Mammary epithelial cell (primary cell): ENCODE results near the gene TRAPPC8.
"Not testable (repeated sequence)": the region's sequence is repeated elsewhere in the genome, so short reads cannot be mapped to it uniquely, and the experiment has no call there.

Source experiments
- EZH2 ChIP-seq: IDR thresholded peaks from 2 replicates; pipeline ENCODE4 v1.6.1; 2012; ENCODE audit warnings: low read length, inconsistent platforms, borderline replicate concordance
- TF ChIP-seq, protein P1 (sequence below), 2 donors: IDR thresholded peaks in 1 of 2; conservative IDR thresholded peaks in 1 of 2; 2 replicates each; pipeline ENCODE4 v1.5.1; 2011 to 2012; ENCODE audit warnings: inconsistent platforms in 2 of 2, low read length in 2 of 2, mild to moderate bottlenecking in 2 of 2, control low read depth in 1 of 2, low read depth in 1 of 2; ENCODE audit not compliant: insufficient read depth in 1 of 2; ENCODE audit errors: extremely low read depth in 1 of 2

DNA sequence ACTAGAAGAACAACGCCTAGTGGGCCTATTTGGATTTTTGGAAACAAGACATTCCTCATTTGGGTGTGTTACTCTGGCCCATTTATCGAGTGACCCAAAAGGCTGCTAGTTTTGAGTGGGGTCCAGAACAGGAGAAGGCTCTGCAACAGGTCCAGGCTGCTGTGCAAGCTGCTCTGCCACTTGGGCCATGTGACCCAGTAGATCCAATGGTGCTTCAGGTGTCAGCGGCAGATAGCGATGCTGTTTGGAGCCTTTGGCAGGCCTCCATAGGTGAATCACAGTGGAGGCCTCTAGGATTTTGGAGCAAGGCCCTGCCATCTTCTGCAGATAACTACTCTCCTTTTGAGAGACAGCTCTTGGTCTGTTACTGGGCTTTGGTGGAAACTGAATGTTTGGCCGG is 143.7 kb downstream of the TRAPPC8 start:
- not testable (repeated sequence) for TF ChIP-seq EZH2
- TF ChIP-seq, protein P1, sequence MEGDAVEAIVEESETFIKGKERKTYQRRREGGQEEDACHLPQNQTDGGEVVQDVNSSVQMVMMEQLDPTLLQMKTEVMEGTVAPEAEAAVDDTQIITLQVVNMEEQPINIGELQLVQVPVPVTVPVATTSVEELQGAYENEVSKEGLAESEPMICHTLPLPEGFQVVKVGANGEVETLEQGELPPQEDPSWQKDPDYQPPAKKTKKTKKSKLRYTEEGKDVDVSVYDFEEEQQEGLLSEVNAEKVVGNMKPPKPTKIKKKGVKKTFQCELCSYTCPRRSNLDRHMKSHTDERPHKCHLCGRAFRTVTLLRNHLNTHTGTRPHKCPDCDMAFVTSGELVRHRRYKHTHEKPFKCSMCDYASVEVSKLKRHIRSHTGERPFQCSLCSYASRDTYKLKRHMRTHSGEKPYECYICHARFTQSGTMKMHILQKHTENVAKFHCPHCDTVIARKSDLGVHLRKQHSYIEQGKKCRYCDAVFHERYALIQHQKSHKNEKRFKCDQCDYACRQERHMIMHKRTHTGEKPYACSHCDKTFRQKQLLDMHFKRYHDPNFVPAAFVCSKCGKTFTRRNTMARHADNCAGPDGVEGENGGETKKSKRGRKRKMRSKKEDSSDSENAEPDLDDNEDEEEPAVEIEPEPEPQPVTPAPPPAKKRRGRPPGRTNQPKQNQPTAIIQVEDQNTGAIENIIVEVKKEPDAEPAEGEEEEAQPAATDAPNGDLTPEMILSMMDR (conservative IDR thresholded peaks at IDR 0.05 in 1 of 2, IDR thresholded peaks at IDR 0.05 in 1 of 2; ENCODE audit: extremely low read depth in 1 of 2, insufficient read depth in 1 of 2, low read depth in 1 of 2, low read length in 2 of 2), result not testable (repeated sequence)
